ENCODE measurements around the gene MYO5B. TPM values are rescaled to one million over a fixed set of nuclear protein-coding genes. Genes with fewer than 3 reads are reported as not detected.

Gene MYO5B
- total and polyA plus RNA-seq, 4 donors = 5.4 to 23.4 (median 11.4) TPM

GRCh38 chr18:49948975-49949374, 246.0 kb downstream of the MYO5B start (continued):
- no peak for TF ChIP-seq HNF4G (IDR thresholded peaks at IDR 0.05)

DNA sequence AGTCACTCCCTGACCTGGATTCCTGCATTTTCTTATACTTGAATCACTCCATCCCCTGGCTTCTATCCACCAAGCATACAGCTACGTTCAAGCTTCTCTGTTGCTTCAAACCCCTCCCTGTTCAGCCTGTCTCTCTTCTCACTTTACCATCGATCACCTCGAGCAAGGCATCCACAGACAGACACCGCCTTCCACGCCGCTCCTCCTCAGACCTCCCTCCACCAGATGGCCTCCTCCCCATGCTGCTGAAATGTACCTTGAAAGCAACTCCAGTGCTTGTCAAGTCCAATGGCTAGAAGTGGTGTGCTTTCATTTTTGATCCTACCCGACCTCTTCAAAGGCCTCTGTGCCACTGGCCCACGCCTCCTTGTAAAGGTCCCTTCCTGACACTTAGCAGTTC, 250.3 kb downstream of the MYO5B start:
- no peak overlapping the region for H3K27ac ChIP-seq (ENCODE audit: low read depth in 1 of 2, low read length in 2 of 2)
- no peak overlapping the region for H3K4me3 ChIP-seq (ENCODE audit: low read depth in 1 of 3, low read length in 3 of 3)
- DNase-seq (ENCODE audit: low spot score) = peak; percentile 36
- no peaks in the 10 kb centered on the region for H3K36me3 ChIP-seq (ENCODE audit: control insufficient read depth in 4 of 4, insufficient read depth in 3 of 4, low read depth in 1 of 4, low read length in 3 of 4)
- no peaks in the 10 kb centered on the region for H3K9me3 ChIP-seq (ENCODE audit: control insufficient read depth in 4 of 4, low read length in 3 of 4)
- no peaks in the 10 kb centered on the region for H3K4me1 ChIP-seq (ENCODE audit: control insufficient read depth in 4 of 4, insufficient read depth in 4 of 4, low read length in 3 of 4)
- no peaks in the 10 kb centered on the region for H3K27me3 ChIP-seq (ENCODE audit: control insufficient read depth in 4 of 4, insufficient read depth in 4 of 4, low read length in 3 of 4)
- no peak overlapping the region for H3K9ac ChIP-seq (ENCODE audit: low read depth in 1 of 2, low read length in 2 of 2)
- TF ChIP-seq FOXA2 (IDR thresholded peaks at IDR 0.05) (no peak), SP1 (IDR thresholded peaks at IDR 0.05) (no peak), RAD21 (IDR thresholded peaks at IDR 0.05) (peak; percentile 60 to 73), TAF1 (conservative IDR thresholded peaks at IDR 0.05) (no peak), MAX (IDR thresholded peaks at IDR 0.05) (no peak), ZBTB33 (IDR thresholded peaks at IDR 0.05) (no peak), YY1 (IDR thresholded peaks at IDR 0.05) (no peak)
- TF ChIP-seq, protein P1, sequence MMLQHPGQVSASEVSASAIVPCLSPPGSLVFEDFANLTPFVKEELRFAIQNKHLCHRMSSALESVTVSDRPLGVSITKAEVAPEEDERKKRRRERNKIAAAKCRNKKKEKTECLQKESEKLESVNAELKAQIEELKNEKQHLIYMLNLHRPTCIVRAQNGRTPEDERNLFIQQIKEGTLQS (IDR thresholded peaks at IDR 0.05) = no peak
- TF ChIP-seq, protein P2, sequence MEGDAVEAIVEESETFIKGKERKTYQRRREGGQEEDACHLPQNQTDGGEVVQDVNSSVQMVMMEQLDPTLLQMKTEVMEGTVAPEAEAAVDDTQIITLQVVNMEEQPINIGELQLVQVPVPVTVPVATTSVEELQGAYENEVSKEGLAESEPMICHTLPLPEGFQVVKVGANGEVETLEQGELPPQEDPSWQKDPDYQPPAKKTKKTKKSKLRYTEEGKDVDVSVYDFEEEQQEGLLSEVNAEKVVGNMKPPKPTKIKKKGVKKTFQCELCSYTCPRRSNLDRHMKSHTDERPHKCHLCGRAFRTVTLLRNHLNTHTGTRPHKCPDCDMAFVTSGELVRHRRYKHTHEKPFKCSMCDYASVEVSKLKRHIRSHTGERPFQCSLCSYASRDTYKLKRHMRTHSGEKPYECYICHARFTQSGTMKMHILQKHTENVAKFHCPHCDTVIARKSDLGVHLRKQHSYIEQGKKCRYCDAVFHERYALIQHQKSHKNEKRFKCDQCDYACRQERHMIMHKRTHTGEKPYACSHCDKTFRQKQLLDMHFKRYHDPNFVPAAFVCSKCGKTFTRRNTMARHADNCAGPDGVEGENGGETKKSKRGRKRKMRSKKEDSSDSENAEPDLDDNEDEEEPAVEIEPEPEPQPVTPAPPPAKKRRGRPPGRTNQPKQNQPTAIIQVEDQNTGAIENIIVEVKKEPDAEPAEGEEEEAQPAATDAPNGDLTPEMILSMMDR (IDR thresholded peaks at IDR 0.05; ENCODE audit: low read depth, low read length, missing input control) = peak; percentile 23
- 78% methylated on average over 8 of the region's 8 CpGs for WGBS

GRCh38 chr18:49936821-49937220, 258.1 kb downstream of the MYO5B start:
- H3K36me3 ChIP-seq (ENCODE audit: control insufficient read depth in 4 of 4, insufficient read depth in 3 of 4, low read depth in 1 of 4, low read length in 3 of 4) = peaks cover 0 to 14% (median 6%) of the 10 kb centered on the region in 4 donors
- no peak for DNase-seq (ENCODE audit: low spot score)
- H3K27me3 ChIP-seq (ENCODE audit: control insufficient read depth in 4 of 4, insufficient read depth in 4 of 4, low read length in 3 of 4) = no peaks in the 10 kb centered on the region
- H3K4me1 ChIP-seq (ENCODE audit: control insufficient read depth in 4 of 4, insufficient read depth in 4 of 4, low read length in 3 of 4) = no peaks in the 10 kb centered on the region
- H3K27ac ChIP-seq (ENCODE audit: low read depth in 1 of 2, low read length in 2 of 2) = no peak overlapping the region
- no peak for TF ChIP-seq GABPA (IDR thresholded peaks at IDR 0.05 in 1 of 2, conservative IDR thresholded peaks at IDR 0.05 in 1 of 2)
- no peaks in the 10 kb centered on the region for H3K9me3 ChIP-seq (ENCODE audit: control insufficient read depth in 4 of 4, low read length in 3 of 4)
- 81% methylated on average over 4 of the region's 4 CpGs for WGBS
- H3K4me3 ChIP-seq (ENCODE audit: low read depth in 1 of 3, low read length in 3 of 3) = no peak overlapping the region
- H3K9ac ChIP-seq (ENCODE audit: low read depth in 1 of 2, low read length in 2 of 2) = no peak overlapping the region

GRCh38 chr18:49935215-49935614, 259.7 kb downstream of the MYO5B start:
- no peak overlapping the region for H3K4me3 ChIP-seq (ENCODE audit: low read depth in 1 of 3, low read length in 3 of 3)
- H3K27ac ChIP-seq (ENCODE audit: low read depth in 1 of 2, low read length in 2 of 2) = no peak overlapping the region
- no peak overlapping the region for H3K9ac ChIP-seq (ENCODE audit: low read depth in 1 of 2, low read length in 2 of 2)
- no peaks in the 10 kb centered on the region for H3K9me3 ChIP-seq (ENCODE audit: control insufficient read depth in 4 of 4, low read length in 3 of 4)
- 83% methylated on average over 4 of the region's 4 CpGs for WGBS
- no peak for DNase-seq (ENCODE audit: low spot score)
- no peaks in the 10 kb centered on the region for H3K4me1 ChIP-seq (ENCODE audit: control insufficient read depth in 4 of 4, insufficient read depth in 4 of 4, low read length in 3 of 4)
- no peaks in the 10 kb centered on the region for H3K27me3 ChIP-seq (ENCODE audit: control insufficient read depth in 4 of 4, insufficient read depth in 4 of 4, low read length in 3 of 4)
- TF ChIP-seq, protein P3, sequence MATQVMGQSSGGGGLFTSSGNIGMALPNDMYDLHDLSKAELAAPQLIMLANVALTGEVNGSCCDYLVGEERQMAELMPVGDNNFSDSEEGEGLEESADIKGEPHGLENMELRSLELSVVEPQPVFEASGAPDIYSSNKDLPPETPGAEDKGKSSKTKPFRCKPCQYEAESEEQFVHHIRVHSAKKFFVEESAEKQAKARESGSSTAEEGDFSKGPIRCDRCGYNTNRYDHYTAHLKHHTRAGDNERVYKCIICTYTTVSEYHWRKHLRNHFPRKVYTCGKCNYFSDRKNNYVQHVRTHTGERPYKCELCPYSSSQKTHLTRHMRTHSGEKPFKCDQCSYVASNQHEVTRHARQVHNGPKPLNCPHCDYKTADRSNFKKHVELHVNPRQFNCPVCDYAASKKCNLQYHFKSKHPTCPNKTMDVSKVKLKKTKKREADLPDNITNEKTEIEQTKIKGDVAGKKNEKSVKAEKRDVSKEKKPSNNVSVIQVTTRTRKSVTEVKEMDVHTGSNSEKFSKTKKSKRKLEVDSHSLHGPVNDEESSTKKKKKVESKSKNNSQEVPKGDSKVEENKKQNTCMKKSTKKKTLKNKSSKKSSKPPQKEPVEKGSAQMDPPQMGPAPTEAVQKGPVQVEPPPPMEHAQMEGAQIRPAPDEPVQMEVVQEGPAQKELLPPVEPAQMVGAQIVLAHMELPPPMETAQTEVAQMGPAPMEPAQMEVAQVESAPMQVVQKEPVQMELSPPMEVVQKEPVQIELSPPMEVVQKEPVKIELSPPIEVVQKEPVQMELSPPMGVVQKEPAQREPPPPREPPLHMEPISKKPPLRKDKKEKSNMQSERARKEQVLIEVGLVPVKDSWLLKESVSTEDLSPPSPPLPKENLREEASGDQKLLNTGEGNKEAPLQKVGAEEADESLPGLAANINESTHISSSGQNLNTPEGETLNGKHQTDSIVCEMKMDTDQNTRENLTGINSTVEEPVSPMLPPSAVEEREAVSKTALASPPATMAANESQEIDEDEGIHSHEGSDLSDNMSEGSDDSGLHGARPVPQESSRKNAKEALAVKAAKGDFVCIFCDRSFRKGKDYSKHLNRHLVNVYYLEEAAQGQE (IDR thresholded peaks at IDR 0.05) = no peak
- TF ChIP-seq FOXA2 (IDR thresholded peaks at IDR 0.05) (no peak), RAD21 (IDR thresholded peaks at IDR 0.05) (no peak), FOXA1 (IDR thresholded peaks at IDR 0.05) (no peak)
- TF ChIP-seq, protein P1 (IDR thresholded peaks at IDR 0.05) = no peak
- H3K36me3 ChIP-seq (ENCODE audit: control insufficient read depth in 4 of 4, insufficient read depth in 3 of 4, low read depth in 1 of 4, low read length in 3 of 4) = peaks cover 0 to 14% (median 6%) of the 10 kb centered on the region in 4 donors

Measured in liver (tissue), 9 donors.